H1 (cell line): ENCODE measurements around the gene UBE2L6. TPM values are rescaled to one million over a fixed set of nuclear protein-coding genes. Genes with fewer than 3 reads are reported as not detected.
A peak's percentile ranks its signal among the peaks of the same experiment; 100 is the strongest.

Experiments used
- CTCF ChIA-PET: fragments of 300-600 bp; sonication (Branson Sonifier 250); formaldehyde crosslinking; loops from one replicate; lab custom pipeline; 2021; ENCODE audit not compliant: partially characterized antibody; lab: Charles Lee
- POLR2A ChIA-PET: fragments of 300-600 bp; sonication (Branson Sonifier 250); formaldehyde crosslinking; loops from one replicate; lab custom pipeline; 2021; ENCODE audit warnings: inconsistent platforms; ENCODE audit not compliant: partially characterized antibody; lab: Charles Lee
- DNase-seq, 2 experiments: peaks; one replicate each; pipeline versions ENCODE4 v3.0.0 to v3.0.0-alpha.2; 2010 to 2022; ENCODE audit warnings: low spot score in 2 of 2, low read depth in 1 of 2, mixed read lengths in 1 of 2
- FAIRE-seq: peaks from 2 replicates; lab custom pipeline; 2011; peaks lifted over from hg19 to GRCh38; lab: Jason Lieb, UNC
- H2AFZ ChIP-seq: 2 replicates; pipeline ENCODE4 v1.8.1; 2012; ENCODE audit warnings: low read length, inconsistent platforms
- H2AK5ac ChIP-seq: 2 replicates; pipeline ENCODE4 v1.6.1; 2013; ENCODE audit warnings: low read depth, low read length
- H2BK120ac ChIP-seq: replicated peaks from 2 replicates; pipeline ENCODE3; 2013; ENCODE audit warnings: low read depth, low read length, inconsistent platforms
- H2BK12ac ChIP-seq: 2 replicates; pipeline ENCODE4 v1.6.1; 2013; ENCODE audit warnings: low read depth, low read length
- H2BK15ac ChIP-seq: 2 replicates; pipeline ENCODE4 v1.6.1; 2013; ENCODE audit warnings: low read length
- H2BK20ac ChIP-seq: 2 replicates; pipeline ENCODE4 v1.6.1; 2013; ENCODE audit warnings: low read length
- H2BK5ac ChIP-seq: 2 replicates; pipeline ENCODE4 v1.6.1; 2013; ENCODE audit warnings: low read depth, low read length
- H3K14ac ChIP-seq: 2 replicates; pipeline ENCODE4 v1.6.1; 2013; ENCODE audit warnings: inconsistent platforms; ENCODE audit not compliant: insufficient read length
- H3K18ac ChIP-seq: 2 replicates; pipeline ENCODE4 v1.6.1; 2013; ENCODE audit warnings: low read length; ENCODE audit errors: extremely low read depth
- H3K23ac ChIP-seq: 2 replicates; pipeline ENCODE4 v1.6.1; 2013; ENCODE audit warnings: inconsistent platforms; ENCODE audit not compliant: insufficient read length
- H3K23me2 ChIP-seq: 2 replicates; pipeline ENCODE4 v1.6.1; 2013; ENCODE audit warnings: low read depth, low read length
- H3K27ac ChIP-seq: 2 replicates; pipeline ENCODE4 v1.6.1; 2011; ENCODE audit warnings: low read depth, low read length, inconsistent platforms
- H3K27me3 ChIP-seq, 4 experiments: replicated peaks in 1 of 4; 1 replicate in 1 of 4; 2 replicates in 3 of 4; pipeline versions ENCODE4 v1.6.1 to v1.8.1; 2011 to 2013; ENCODE audit warnings: low read length in 3 of 4, mild to moderate bottlenecking in 3 of 4, inconsistent platforms in 2 of 4, mixed read lengths in 2 of 4, moderate library complexity in 1 of 4; ENCODE audit not compliant: control insufficient read depth in 3 of 4, insufficient read depth in 3 of 4; ENCODE audit errors: extremely low read depth in 1 of 4
- H3K36me3 ChIP-seq, 4 experiments: 2 replicates each; pipeline versions ENCODE4 v1.6.1 to v1.8.1; 2011 to 2013; ENCODE audit warnings: mild to moderate bottlenecking in 4 of 4, low read length in 3 of 4, moderate library complexity in 2 of 4, control low read depth in 1 of 4, inconsistent platforms in 1 of 4; ENCODE audit not compliant: insufficient read depth in 4 of 4, control insufficient read depth in 2 of 4
- H3K4ac ChIP-seq: replicated peaks from 2 replicates; pipeline ENCODE3; 2013; ENCODE audit warnings: low read length, low read depth, mixed read lengths, inconsistent platforms; ENCODE audit not compliant: insufficient read length
- H3K4me1 ChIP-seq, 4 experiments: replicated peaks in 1 of 4; 1 replicate in 1 of 4; 2 replicates in 3 of 4; pipeline versions ENCODE4 v1.6.1 to v1.8.1; 2011 to 2013; ENCODE audit warnings: low read length in 3 of 4, inconsistent platforms in 2 of 4, mixed read lengths in 1 of 4; ENCODE audit not compliant: insufficient read depth in 4 of 4, control insufficient read depth in 3 of 4
- H3K4me2 ChIP-seq, 2 experiments: 2 replicates each; pipeline versions ENCODE4 v1.6.1 to v1.8.1; 2011 to 2013; ENCODE audit warnings: low read depth in 2 of 2, low read length in 2 of 2, control low read depth in 1 of 2, inconsistent platforms in 1 of 2, mild to moderate bottlenecking in 1 of 2; ENCODE audit not compliant: insufficient read depth in 1 of 2
- H3K4me3 ChIP-seq, 4 experiments: fragments of 200-600, 300-600 bp in 1 of 4; sonication (generic), shearing (Covaris generic), sonication (Bioruptor Twin) in 1 of 4; 2 replicates each; pipeline versions ENCODE4 v1.5.1 to v1.8.1; 2011 to 2016; ENCODE audit warnings: low read length in 4 of 4, low read depth in 3 of 4, control low read depth in 2 of 4, inconsistent platforms in 2 of 4, mild to moderate bottlenecking in 2 of 4, mixed read lengths in 1 of 4, moderate library complexity in 1 of 4; ENCODE audit not compliant: insufficient read depth in 2 of 4; ENCODE audit errors: extremely low read depth in 1 of 4
- H3K56ac ChIP-seq: replicated peaks from 2 replicates; pipeline ENCODE3; 2013; ENCODE audit warnings: low read depth, mild to moderate bottlenecking, mixed read lengths, low read length, inconsistent platforms; ENCODE audit not compliant: insufficient read length
- H3K79me1 ChIP-seq: 2 replicates; pipeline ENCODE4 v1.6.1; 2013; ENCODE audit warnings: low read depth, low read length, control low read depth
- H3K79me2 ChIP-seq, 2 experiments: 2 replicates each; pipeline versions ENCODE4 v1.6.1 to v1.8.1; 2012 to 2013; ENCODE audit warnings: low read length in 2 of 2, mild to moderate bottlenecking in 2 of 2, inconsistent platforms in 1 of 2; ENCODE audit not compliant: insufficient read depth in 2 of 2, control insufficient read depth in 1 of 2
- H3K9ac ChIP-seq, 4 experiments: replicated peaks in 1 of 4; 1 replicate in 1 of 4; 2 replicates in 3 of 4; pipeline versions ENCODE4 v1.6.1 to v1.8.1; 2011 to 2013; ENCODE audit warnings: low read depth in 3 of 4, low read length in 3 of 4, control low read depth in 2 of 4, mild to moderate bottlenecking in 2 of 4, moderate library complexity in 2 of 4, inconsistent platforms in 1 of 4; ENCODE audit errors: extremely low read depth in 1 of 4
- H3K9me3 ChIP-seq, 2 experiments: 2 replicates each; pipeline versions ENCODE4 v1.6.1 to v1.8.1; 2012 to 2013; ENCODE audit warnings: mild to moderate bottlenecking in 2 of 2, moderate library complexity in 2 of 2, control low read depth in 1 of 2, inconsistent platforms in 1 of 2, low read depth in 1 of 2, low read length in 1 of 2, mixed read lengths in 1 of 2; ENCODE audit not compliant: insufficient read depth in 2 of 2
- H4K20me1 ChIP-seq, 2 experiments: replicated peaks in 1 of 2; 2 replicates each; pipeline versions ENCODE3 to v1.8.1; 2011 to 2013; ENCODE audit warnings: inconsistent platforms in 2 of 2, low read length in 2 of 2, mild to moderate bottlenecking in 1 of 2; ENCODE audit not compliant: insufficient read depth in 2 of 2, control insufficient read depth in 1 of 2
- H4K5ac ChIP-seq: 2 replicates; pipeline ENCODE4 v1.6.1; 2013; ENCODE audit warnings: low read length, low read depth, mixed read lengths, inconsistent platforms; ENCODE audit not compliant: insufficient read length
- H4K8ac ChIP-seq: 2 replicates; pipeline ENCODE4 v1.8.0; 2013; ENCODE audit warnings: mild to moderate bottlenecking, moderate library complexity, low read length, inconsistent platforms; ENCODE audit not compliant: insufficient read depth; ENCODE audit errors: extremely low read depth
- H4K91ac ChIP-seq: replicated peaks from 2 replicates; pipeline ENCODE3; 2013; ENCODE audit warnings: low read length, mixed read lengths, inconsistent platforms; ENCODE audit not compliant: insufficient read length
- CEBPB ChIP-seq: IDR thresholded peaks from 2 replicates; pipeline ENCODE4 v1.6.1; 2012; ENCODE audit warnings: low read depth, low read length
- CHD2 ChIP-seq: IDR thresholded peaks from 2 replicates; pipeline ENCODE4 v1.6.1; 2012; ENCODE audit warnings: low read length, improper control_type of control experiment
- SIN3A ChIP-seq, 2 experiments: IDR thresholded peaks in 1 of 2; conservative IDR thresholded peaks in 1 of 2; 2 replicates each; pipeline ENCODE4 v1.6.1; 2011 to 2012; ENCODE audit warnings: low read length in 2 of 2, improper control_type of control experiment in 1 of 2, low read depth in 1 of 2, mild to moderate bottlenecking in 1 of 2
- WGBS, 2 experiments: shearing (Covaris generic) in 1 of 2; methylation state at CpG; one replicate each; pipeline versions ENCODE4 v1.1.6 to v1.1.7; 2013 to 2015; ENCODE audit warnings: low lambda C conversion rate in 2 of 2, mixed read lengths in 2 of 2, inconsistent platforms in 1 of 2, low coverage in 1 of 2, missing lambda C conversion rate in 1 of 2; ENCODE audit not compliant: insufficient replicate concordance in 2 of 2, insufficient coverage in 1 of 2, insufficient read length in 1 of 2; ENCODE audit errors: extremely low coverage in 1 of 2, missing lambda C conversion rate in 1 of 2; 5-methylcytosine and 5-hydroxymethylcytosine counted together
- polyA plus RNA-seq, 7 experiments: library from polyadenylated mRNA; depleted of rRNA in 3 of 7; stranded (reverse) in 5 of 7; unstranded in 2 of 7; fragments of >200 nt in 5 of 7; fragments of 200-250 nt in 2 of 7; gene quantifications; 1 replicate in 5 of 7; 2 replicates in 1 of 7; 4 replicates in 1 of 7; pipeline versions ENCODE4 v1.2.1 to v1.2.3, GENCODE V29; 2011 to 2013; ENCODE audit warnings: missing spikeins in 2 of 7, mixed read lengths in 2 of 7
- total RNA-seq: library from RNA; stranded (reverse); fragmentation: NEBNext Ultra II Directional; extraction: Animal tissue kit (Norgen Biotek cat#: 25700); gene quantifications from 2 replicates; pipeline ENCODE4 v1.2.1, GENCODE V29; 2021

Gene UBE2L6
- total and polyA plus RNA-seq, 2 of the 8 experiments (the other 6 are each of a cell fraction or from before 2014, with no cell fraction given): 67.8 to 89.2 TPM

DNA sequence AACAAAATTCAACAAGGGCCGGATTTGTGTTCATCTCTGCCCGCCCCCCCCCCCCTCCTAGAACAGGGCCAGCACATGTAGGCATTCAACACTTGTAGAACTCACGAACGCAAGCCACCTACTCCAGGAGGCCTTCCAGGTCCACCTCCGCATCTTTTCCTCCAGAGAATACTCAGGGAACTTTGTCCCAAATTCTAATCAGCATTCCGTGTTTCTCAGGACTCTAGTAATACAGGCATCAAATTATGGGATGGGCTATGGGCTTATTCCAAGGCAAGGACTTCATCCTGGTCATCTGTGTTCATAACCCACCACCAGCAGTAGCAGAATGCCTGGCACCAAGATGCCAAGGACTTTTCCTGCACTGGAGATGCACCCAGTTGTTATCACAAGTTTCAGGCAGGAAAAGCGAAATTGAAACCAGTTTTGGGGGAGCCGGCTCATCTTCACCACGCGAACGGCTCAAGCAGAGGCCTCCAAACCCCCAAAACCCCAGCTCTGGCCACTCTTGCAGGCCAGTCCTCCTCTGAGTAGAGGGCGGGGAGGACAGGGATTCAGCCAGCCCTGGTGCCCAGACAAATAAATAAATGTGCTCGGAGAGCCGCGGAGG, 462 bp downstream of the UBE2L6 start:
- H2AFZ ChIP-seq: peak overlapping the region; percentile 10; the same call in 1 of the 2 replicates
- ChIA-PET POLR2A (interaction anchor here (0.7 to 9.7 kb wide), 21 partner anchors 9 to 141 kb away, joined by 3 to 591 read pairs (median 5); partner anchors contain the start of genes RTN4RL2, SERPING1, YPEL4 and ZDHHC5), CTCF (interaction anchor here (0.6 to 9.6 kb wide), 26 partner anchors 9 to 181 kb away, joined by 3 to 357 read pairs (median 4); partner anchors contain the start of genes CLP1 and SERPING1)
- DNase-seq (no peak), FAIRE-seq (no peak)
- 0 out of 2 replicates have a peak overlapping the region, but pooled peaks have one; percentile 18 for H2BK5ac ChIP-seq
- peak overlapping the region; percentile 51 to 90 (median 70) for H3K9ac ChIP-seq
- H3K4me2 ChIP-seq: peak overlapping the region; percentile 85 to 91
- no peaks in the 10 kb centered on the region for H3K36me3 ChIP-seq
- no peak overlapping the region for H2BK15ac ChIP-seq
- no peak overlapping the region for H2BK20ac ChIP-seq
- no peak overlapping the region for H3K23ac ChIP-seq
- 0 out of 2 replicates have a peak overlapping the region, but pooled peaks have one; percentile 44 for H2BK12ac ChIP-seq
- peak overlapping the region; percentile 55 for H2BK120ac ChIP-seq
- no peaks in the 10 kb centered on the region for H3K27me3 ChIP-seq
- peak overlapping the region; percentile 93; the same call in 1 of the 2 replicates for H3K18ac ChIP-seq
- WGBS, 2 experiments: 25% methylated on average over 11 of the region's 15 CpGs; no CpG with 5 or more reads in 1 of the 2 experiments
- H4K91ac ChIP-seq: peak overlapping the region; percentile 92
- peaks cover 0 to under 1% of the 10 kb centered on the region in 2 experiments for H4K20me1 ChIP-seq
- H3K79me2 ChIP-seq: peaks cover 0 to 17% of the 10 kb centered on the region in 2 experiments; a peak in 2 of 4 replicates
- peaks cover 6% of the 10 kb centered on the region; the same call in 1 of the 2 replicates for H3K23me2 ChIP-seq
- no peaks in the 10 kb centered on the region for H3K9me3 ChIP-seq
- no peaks in the 10 kb centered on the region for H3K79me1 ChIP-seq
- peak overlapping the region; percentile 41 to 89 (median 83) for H3K4me3 ChIP-seq
- H3K4ac ChIP-seq: no peak overlapping the region
- peak overlapping the region; percentile 74 for H3K14ac ChIP-seq
- H3K56ac ChIP-seq: peak overlapping the region; percentile 19
- peak overlapping the region; percentile 53; the same call in 1 of the 2 replicates for H4K8ac ChIP-seq
- no peak overlapping the region for H2AK5ac ChIP-seq
- H3K27ac ChIP-seq: no peak overlapping the region
- peaks cover 2 to 12% (median 4%) of the 10 kb centered on the region in 4 experiments; a peak in 6 of 7 replicates for H3K4me1 ChIP-seq
- H4K5ac ChIP-seq: peak overlapping the region; percentile 21
- TF ChIP-seq CEBPB (no peak), CHD2 (no peak), SIN3A (conservative IDR thresholded peaks at IDR 0.05 in 1 of 2, IDR thresholded peaks at IDR 0.05 in 1 of 2; ENCODE audit: low read depth in 1 of 2, low read length in 2 of 2) (no peak)
